Activated CD4-positive, alpha-beta T cell treated with anti-CD3 and anti-CD28 coated beads for 36 hours (primary cell): ENCODE measurements around the gene RPL10. TPM values are rescaled to one million over a fixed set of nuclear protein-coding genes. Genes with fewer than 3 reads are reported as not detected.
"Not testable (repeated sequence)": the region's sequence is repeated elsewhere in the genome, so short reads cannot be mapped to it uniquely, and the experiment has no call there.

Source experiments
- ATAC-seq: fragments of 200-7000 bp; cut with Tn5 transposase; one replicate; pipeline ENCODE4 v1.10.0; 2021; ENCODE audit warnings: mild to moderate bottlenecking, moderate library complexity
- CTCF ChIA-PET: fragments of 350-600 bp; sonication (Branson Sonifier 250); formaldehyde crosslinking; loops from one replicate; lab custom pipeline; 2021; ENCODE audit warnings: antibody characterized with exemption; lab: Charles Lee
- POLR2A ChIA-PET: fragments of 350-600 bp; sonication (Branson Sonifier 250); formaldehyde crosslinking; loops from one replicate; lab custom pipeline; 2021; ENCODE audit warnings: antibody characterized with exemption, inconsistent platforms; lab: Charles Lee
- DNase-seq: peaks from one replicate; pipeline ENCODE4 v3.0.0-alpha.2; 2020
- H3K27ac Mint-ChIP-seq: one replicate; pipeline ENCODE4 v1.8.0; 2021; ENCODE audit warnings: mixed read lengths
- H3K27me3 Mint-ChIP-seq: one replicate; pipeline ENCODE4 v1.8.0; 2021; ENCODE audit warnings: mixed read lengths
- H3K36me3 Mint-ChIP-seq: one replicate; pipeline ENCODE4 v1.8.0; 2021; ENCODE audit warnings: low read depth, mixed read lengths
- H3K4me1 Mint-ChIP-seq: one replicate; pipeline ENCODE4 v1.8.0; 2021; ENCODE audit warnings: mixed read lengths
- H3K4me3 Mint-ChIP-seq: one replicate; pipeline ENCODE4 v1.8.0; 2021; ENCODE audit warnings: mild to moderate bottlenecking, moderate library complexity, mixed read lengths
- H3K9me3 Mint-ChIP-seq: one replicate; pipeline ENCODE4 v1.8.0; 2021; ENCODE audit warnings: low read depth, mixed read lengths
- intact Hi-C, 2 experiments: fragments of 100-400 bp; cut with DNase I in 1 of 2; cut with micrococcal nuclease in 1 of 2; formaldehyde crosslinking; loops; one replicate each; pipeline versions ENCODE4 v1.14.2 to v1.15.1; 2022 to 2024; cut with DNase I, micrococcal nuclease
- total RNA-seq, 2 experiments: library from RNA; stranded (reverse); gene quantifications; one replicate each; pipeline ENCODE4 v1.2.3, GENCODE V29; 2021

RPL10 gene
- total RNA-seq, 2 experiments from 2014 or later = 1,286 to 2,705 TPM

DNA sequence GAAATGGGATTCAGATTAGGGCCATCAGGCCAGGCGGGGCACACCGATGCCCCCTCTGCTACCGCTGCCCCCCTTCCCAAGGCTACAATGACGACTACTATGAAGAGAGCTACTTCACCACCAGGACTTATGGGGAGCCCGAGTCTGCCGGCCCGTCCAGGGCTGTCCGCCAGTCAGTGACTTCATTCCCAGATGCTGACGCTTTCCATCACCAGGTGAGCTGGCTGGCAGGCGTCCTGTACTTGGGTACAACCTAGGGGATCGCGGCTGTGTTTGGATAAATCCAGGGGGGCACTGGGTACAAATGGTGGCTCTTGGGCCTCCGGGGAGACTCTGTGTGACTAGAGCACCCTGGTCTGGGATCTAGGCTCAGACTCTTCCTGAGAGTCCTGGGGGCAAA is 18.0 kb upstream of the RPL10 start:
- ChIA-PET CTCF (interaction anchor here (0.7 kb wide), 1 partner anchor 9 kb away, joined by 3 read pairs; no protein-coding TSS in a partner anchor), POLR2A (no interaction called here)
- ATAC-seq = no peak
- Mint-ChIP-seq H3K36me3 (peaks cover 11% of the 10 kb centered on the region), H3K27me3 (no peaks in the 10 kb centered on the region), H3K27ac (peak overlapping the region; percentile 91), H3K4me3 (peak overlapping the region; percentile 84), H3K9me3 (no peaks in the 10 kb centered on the region), H3K4me1 (peaks cover 25% of the 10 kb centered on the region)
- DNase-seq = no peak
- intact Hi-C loops = no loop called here

DNA sequence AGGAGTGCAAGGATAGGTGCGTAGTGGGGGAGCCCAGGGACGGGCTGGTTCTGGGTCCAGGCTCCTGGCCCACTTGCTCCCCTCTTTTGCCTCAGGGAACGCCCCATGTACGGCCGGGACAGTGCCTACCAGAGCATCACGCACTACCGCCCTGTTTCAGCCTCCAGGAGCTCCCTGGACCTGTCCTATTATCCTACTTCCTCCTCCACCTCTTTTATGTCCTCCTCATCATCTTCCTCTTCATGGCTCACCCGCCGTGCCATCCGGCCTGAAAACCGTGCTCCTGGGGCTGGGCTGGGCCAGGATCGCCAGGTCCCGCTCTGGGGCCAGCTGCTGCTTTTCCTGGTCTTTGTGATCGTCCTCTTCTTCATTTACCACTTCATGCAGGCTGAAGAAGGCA is 17.4 kb upstream of the RPL10 start:
- ATAC-seq (no peak), DNase-seq (no peak)
- Mint-ChIP-seq H3K4me3 (peak overlapping the region; percentile 84), H3K4me1 (peaks cover 25% of the 10 kb centered on the region), H3K36me3 (peaks cover 11% of the 10 kb centered on the region), H3K9me3 (no peaks in the 10 kb centered on the region), H3K27ac (peak overlapping the region; percentile 91), H3K27me3 (no peaks in the 10 kb centered on the region)
- intact Hi-C loops = no loop called here
- CTCF ChIA-PET = interaction anchor here (0.5 to 0.7 kb wide), 3 partner anchors 10 to 500 kb away, joined by 3 to 4 read pairs (median 3); no protein-coding TSS in a partner anchor
- POLR2A ChIA-PET = no interaction called here

DNA sequence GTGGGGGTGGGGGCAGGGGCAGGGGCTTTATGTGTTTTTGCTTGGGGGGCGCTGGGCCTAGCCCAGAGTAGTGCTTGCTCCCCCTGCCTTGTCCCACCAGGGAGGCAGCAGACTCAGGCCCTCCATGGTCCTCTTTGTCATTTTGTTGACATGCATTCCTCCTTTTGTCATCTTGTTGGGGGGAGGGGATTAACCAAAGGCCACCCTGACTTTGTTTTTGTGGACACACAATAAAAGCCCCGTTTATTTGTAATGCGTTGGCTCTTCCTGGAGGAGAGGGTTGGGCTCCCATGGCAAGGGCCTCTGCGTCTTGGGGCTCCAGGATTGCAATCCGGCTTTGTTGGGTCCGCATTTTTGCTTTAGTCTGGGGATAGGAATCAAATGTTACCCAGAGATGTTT is 16.9 kb upstream of the RPL10 start:
- CTCF ChIA-PET = interaction anchor here (0.9 kb wide), 1 partner anchor 8 kb away, joined by 3 read pairs; no protein-coding TSS in a partner anchor
- intact Hi-C loops = no loop called here

DNA sequence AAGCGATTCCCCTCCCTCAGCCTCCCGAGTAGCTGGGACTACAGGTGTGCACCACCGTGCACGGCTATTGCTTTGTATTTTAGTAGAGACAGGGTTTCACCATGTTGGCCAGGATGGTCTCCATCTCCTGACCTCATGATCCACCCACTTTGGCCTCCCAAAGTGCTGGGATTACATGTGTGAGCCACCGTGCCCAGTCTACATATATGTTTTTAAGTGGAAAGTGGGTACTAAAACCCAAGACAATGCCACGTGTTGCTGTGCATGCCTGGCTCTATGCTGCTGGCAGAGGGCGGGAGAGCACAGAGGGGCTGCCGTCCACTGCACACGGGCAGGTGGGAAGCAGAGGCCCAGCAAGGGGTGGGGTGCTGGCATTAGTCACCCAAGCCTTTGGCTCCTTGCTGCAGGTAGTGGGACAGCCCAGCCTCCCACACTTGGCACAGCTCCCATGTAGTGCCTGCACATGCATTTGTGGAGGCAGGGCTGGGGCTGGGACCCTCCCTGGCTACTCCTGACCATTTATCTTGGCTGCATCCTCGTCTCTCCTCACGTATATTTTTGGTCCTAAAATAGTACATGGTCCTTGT is 15.6 kb upstream of the RPL10 start:
- Mint-ChIP-seq H3K4me3 (no peak overlapping the region), H3K9me3 (no peaks in the 10 kb centered on the region), H3K27ac (peak overlapping the region; percentile 63), H3K4me1 (peaks cover 16% of the 10 kb centered on the region), H3K36me3 (peaks cover 11% of the 10 kb centered on the region), H3K27me3 (no peaks in the 10 kb centered on the region)
- CTCF ChIA-PET = no interaction called here
- ATAC-seq = no peak
- intact Hi-C loops = no loop called here
- no peak for DNase-seq
- POLR2A ChIA-PET = interaction anchor here (1.0 kb wide), 1 partner anchor 9 kb away, joined by 4 read pairs; no protein-coding TSS in a partner anchor

More for the DNA sequence above, 16.9 kb upstream of the RPL10 start:
- POLR2A ChIA-PET = no interaction called here
- Mint-ChIP-seq H3K4me1 (peaks cover 25% of the 10 kb centered on the region), H3K9me3 (no peaks in the 10 kb centered on the region), H3K27ac (no peak overlapping the region), H3K27me3 (no peaks in the 10 kb centered on the region), H3K36me3 (peaks cover 11% of the 10 kb centered on the region), H3K4me3 (no peak overlapping the region)
- no peak for DNase-seq
- ATAC-seq = no peak

DNA sequence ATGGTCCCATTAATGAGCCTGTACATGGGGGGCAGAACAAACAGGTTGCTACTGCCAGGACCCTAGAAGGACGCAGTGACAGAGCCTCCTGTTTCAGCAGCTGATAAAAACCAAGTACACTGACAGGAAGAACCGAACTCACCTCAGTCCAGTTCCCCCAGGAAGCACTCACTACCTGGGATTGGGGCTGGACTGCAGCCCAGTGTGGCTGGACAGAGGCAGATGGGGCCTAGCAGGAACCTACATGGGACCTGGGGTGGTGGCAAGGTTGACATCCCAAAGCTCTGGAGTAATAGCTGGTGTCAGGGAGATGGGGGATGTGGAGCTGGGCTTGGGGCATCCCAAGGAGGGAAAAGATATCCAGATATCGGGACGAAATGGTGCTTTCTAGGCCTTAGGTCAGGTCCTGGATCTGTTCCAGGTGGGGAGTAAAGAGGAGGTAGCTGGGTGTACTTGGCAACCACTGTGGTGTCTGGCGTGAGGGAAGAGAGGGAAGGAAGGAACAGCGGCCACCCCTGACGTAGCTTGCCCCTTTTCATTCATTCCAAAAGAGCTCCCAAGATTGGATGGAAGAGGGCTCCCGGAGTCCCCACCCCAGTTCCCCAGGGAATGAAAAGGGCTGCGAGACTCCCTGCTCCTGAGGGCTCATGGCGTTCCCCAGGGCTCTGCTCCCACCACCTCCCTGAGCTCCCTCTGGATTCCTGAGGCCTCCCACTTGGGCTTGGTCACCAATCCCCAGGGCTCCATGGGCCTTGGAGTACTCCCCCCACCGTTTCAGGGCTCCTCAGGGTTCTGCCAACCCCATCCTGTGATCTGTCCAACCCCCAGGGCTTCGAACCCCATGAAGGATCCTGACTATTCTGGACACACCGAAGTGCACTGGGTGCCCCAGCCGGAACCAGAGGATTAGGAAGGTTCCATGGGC is 14.6 kb upstream of the RPL10 start:
- Mint-ChIP-seq H3K4me1 (peaks cover 15% of the 10 kb centered on the region), H3K9me3 (no peaks in the 10 kb centered on the region), H3K4me3 (no peak overlapping the region), H3K36me3 (peaks cover 11% of the 10 kb centered on the region), H3K27me3 (no peaks in the 10 kb centered on the region), H3K27ac (peak overlapping the region; percentile 3)
- ChIA-PET CTCF (interaction anchor here (1.3 kb wide), 1 partner anchor 10 kb away, joined by 3 read pairs; the partner anchor contains the start of gene FLNA), POLR2A (interaction anchor here (1.0 kb wide), 1 partner anchor 10 kb away, joined by 4 read pairs; no protein-coding TSS in a partner anchor)
- ATAC-seq = no peak
- intact Hi-C loops = no loop called here
- no peak for DNase-seq

DNA sequence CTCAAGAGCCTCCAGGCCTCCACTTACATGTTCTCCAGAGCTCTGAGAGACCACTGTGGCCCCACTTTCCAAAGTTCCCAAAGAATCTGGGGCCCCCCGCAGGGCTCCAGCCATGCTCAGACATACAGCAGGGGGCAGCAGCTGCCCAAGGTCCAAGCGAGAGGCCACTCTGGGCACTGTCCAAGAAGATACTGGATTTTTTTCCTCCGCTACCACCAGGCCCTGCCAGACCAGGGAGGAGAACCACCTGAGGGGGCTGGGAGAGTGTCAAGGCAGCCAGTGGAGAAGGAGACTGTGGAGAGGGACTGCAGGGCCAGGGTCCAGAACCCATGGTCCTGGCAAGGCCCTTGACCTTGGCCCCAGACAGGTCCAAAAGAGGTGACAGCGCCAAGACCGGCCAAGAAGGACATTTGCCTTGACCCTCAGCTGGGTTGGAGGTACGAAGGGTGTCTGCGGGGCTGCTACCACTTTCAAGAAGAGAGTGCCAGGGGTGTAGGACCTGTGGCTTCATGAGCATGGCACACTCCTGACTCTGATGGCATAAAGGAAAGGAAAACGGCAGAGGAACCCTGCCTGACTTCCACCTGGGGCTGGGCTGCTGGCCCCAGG is 13.8 kb upstream of the RPL10 start:
- intact Hi-C loops = no loop called here
- ATAC-seq (no peak), DNase-seq (no peak)
- Mint-ChIP-seq H3K27ac (no peak overlapping the region), H3K9me3 (no peaks in the 10 kb centered on the region), H3K4me3 (no peak overlapping the region), H3K27me3 (no peaks in the 10 kb centered on the region), H3K36me3 (peaks cover 11% of the 10 kb centered on the region), H3K4me1 (peaks cover 15% of the 10 kb centered on the region)
- ChIA-PET POLR2A (no interaction called here), CTCF (interaction anchor here (1.3 kb wide), 1 partner anchor 10 kb away, joined by 3 read pairs; the partner anchor contains the start of gene FLNA)

DNA sequence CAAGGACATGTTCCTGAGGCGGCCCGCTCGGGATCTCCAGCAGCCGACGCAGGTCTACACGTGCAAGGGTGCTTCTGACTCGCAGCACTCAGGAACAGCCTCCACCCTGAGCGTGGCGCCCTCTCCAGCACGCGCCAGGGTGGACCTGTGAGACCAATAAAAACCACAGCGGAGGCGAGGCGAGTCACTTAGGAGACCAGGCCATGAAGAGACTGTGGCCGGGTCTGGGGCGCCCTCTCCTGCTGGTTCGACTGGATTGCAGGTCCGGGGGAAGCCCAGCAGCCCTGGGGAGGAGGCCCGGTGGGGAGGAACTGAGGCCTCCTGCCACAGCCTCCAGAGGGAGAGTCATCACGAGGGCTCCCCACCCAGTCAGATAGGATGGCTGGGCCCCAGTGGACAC is 10.1 kb upstream of the RPL10 start:
- POLR2A ChIA-PET, H3K9me3 Mint-ChIP-seq, H3K4me1 Mint-ChIP-seq, H3K4me3 Mint-ChIP-seq, intact Hi-C loops, DNase-seq, H3K27me3 Mint-ChIP-seq, CTCF ChIA-PET, H3K27ac Mint-ChIP-seq, H3K36me3 Mint-ChIP-seq: not testable (repeated sequence)
- peak; percentile 48 for ATAC-seq

DNA sequence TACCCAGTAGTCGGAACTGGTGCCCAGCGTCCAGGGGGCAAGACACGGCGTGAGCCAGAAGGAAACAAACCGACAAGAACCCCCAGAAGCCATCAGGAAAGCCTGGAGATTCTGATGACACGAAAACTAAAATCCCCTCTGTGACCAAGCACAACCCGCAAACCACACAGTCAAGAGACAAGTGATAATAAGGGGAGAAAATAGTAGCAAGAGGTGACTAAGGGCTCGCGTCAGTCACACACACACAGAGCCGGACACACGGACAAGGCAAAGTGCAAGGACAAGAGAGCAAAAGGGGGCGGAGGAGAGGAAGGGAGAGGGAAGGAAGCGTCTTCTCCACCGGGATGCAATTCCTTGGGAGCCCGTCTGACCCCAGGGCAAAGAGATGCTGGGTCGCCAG is 9.5 kb upstream of the RPL10 start:
- H3K36me3 Mint-ChIP-seq, H3K9me3 Mint-ChIP-seq, H3K27ac Mint-ChIP-seq, DNase-seq, H3K4me1 Mint-ChIP-seq, CTCF ChIA-PET, H3K4me3 Mint-ChIP-seq, POLR2A ChIA-PET, H3K27me3 Mint-ChIP-seq, intact Hi-C loops: not testable (repeated sequence)
- peak; percentile 16 for ATAC-seq

DNA sequence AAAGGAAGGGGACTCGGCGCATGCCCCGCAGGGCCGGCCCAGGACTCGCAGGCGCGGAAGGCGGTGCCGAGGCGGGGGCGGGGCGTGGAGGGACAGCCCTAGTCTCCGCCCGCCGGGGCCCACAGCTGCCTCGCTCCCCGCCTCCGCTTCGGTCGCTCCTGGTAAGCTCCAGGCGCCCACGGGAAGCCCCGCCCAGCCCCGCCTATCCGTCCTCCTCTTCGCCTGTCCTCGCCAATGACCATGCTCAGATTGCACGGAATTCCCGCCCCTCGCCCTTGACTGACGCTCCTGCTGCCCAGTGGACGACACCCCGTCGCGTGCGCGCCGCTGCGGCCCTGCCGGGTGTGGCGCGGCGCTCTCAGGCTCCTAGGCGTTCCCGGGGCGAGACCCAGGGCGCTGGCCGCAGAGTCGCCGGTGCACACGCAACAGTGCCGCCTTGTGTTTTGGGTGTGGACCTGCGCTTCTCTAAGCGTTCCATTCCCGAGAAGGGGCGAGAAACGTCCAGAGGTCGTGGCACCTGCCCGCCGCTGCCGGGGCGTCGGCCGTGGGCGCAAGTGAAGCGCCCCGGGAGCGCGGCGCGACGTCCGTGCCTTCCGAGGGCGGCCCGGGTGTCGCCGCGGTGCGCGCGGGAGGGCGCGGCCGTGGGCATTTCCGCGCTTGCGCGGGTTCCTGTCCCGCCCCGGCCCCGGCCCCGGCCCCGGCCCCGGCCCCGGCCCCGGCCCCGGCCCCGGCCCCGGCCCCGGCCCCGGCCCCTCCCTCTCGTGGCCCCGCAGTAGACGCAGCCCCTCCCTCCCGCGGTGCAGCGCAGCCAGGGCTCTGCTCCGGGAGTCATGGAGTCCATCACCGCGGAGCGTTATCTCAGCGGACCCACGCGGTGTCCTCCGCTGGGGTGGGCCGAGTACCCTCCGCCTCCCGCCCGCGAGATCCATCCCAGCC is 8.1 kb upstream of the RPL10 start:
- H3K36me3 Mint-ChIP-seq, H3K4me1 Mint-ChIP-seq, H3K9me3 Mint-ChIP-seq, H3K27ac Mint-ChIP-seq, POLR2A ChIA-PET, H3K27me3 Mint-ChIP-seq, CTCF ChIA-PET, H3K4me3 Mint-ChIP-seq, DNase-seq, intact Hi-C loops: not testable (repeated sequence)
- peak; percentile 75 for ATAC-seq

DNA sequence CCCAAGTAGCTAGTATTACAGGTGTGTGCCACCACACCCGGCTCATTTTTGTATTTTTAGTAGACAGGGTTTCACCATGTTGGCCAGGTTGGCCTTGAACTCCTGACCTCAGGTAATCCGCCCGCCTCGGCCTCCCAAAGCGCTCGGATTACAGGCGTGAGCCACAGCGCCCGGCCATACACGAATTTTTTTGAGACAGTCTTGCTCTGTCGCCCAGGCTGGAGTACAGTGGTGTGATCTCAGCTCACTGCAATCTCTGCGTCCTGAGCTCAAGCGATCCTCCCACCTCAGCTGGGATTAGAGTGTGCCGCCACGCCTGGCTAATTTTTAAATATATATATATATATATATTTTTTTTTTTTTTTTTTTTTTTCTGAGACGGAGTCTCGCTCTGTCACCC is 1.8 kb upstream of the RPL10 start:
- not testable (repeated sequence) for H3K9me3 Mint-ChIP-seq

More for the DNA sequence above, 1.8 kb upstream of the RPL10 start:
- ATAC-seq, intact Hi-C loops, H3K27me3 Mint-ChIP-seq, POLR2A ChIA-PET, H3K27ac Mint-ChIP-seq, CTCF ChIA-PET, DNase-seq, H3K4me1 Mint-ChIP-seq: not testable (repeated sequence)
- Mint-ChIP-seq H3K36me3 (peaks cover 33% of the 10 kb centered on the region), H3K4me3 (peak overlapping the region; percentile 99)
